ENCODE data around the gene SCARF2.

GRCh38 chr22:20433191-20433590 lies 4.4 kb downstream of the SCARF2 start:
- no peak for TF ChIP-seq NR3C1 (CRISPR knock-in tag; IDR thresholded peaks at IDR 0.05)
- TF ChIP-seq POLR2AphosphoS5 (IDR thresholded peaks at IDR 0.05; ENCODE audit: low read depth, low read length): no peak
- no peak for TF ChIP-seq ATF1 (CRISPR knock-in tag; IDR thresholded peaks at IDR 0.05)
- TF ChIP-seq RBAK (CRISPR knock-in tag; IDR thresholded peaks at IDR 0.05): no peak
- no peak for TF ChIP-seq POLR2AphosphoS2 (IDR thresholded peaks at IDR 0.05; ENCODE audit: low read depth, low read length)
- no peak for TF ChIP-seq ARNTL (CRISPR knock-in tag; IDR thresholded peaks at IDR 0.05)
- TF ChIP-seq CREM (IDR thresholded peaks at IDR 0.05): no peak
- no peak for TF ChIP-seq CREM (CRISPR knock-in tag; IDR thresholded peaks at IDR 0.05)
- TF ChIP-seq, protein P1, sequence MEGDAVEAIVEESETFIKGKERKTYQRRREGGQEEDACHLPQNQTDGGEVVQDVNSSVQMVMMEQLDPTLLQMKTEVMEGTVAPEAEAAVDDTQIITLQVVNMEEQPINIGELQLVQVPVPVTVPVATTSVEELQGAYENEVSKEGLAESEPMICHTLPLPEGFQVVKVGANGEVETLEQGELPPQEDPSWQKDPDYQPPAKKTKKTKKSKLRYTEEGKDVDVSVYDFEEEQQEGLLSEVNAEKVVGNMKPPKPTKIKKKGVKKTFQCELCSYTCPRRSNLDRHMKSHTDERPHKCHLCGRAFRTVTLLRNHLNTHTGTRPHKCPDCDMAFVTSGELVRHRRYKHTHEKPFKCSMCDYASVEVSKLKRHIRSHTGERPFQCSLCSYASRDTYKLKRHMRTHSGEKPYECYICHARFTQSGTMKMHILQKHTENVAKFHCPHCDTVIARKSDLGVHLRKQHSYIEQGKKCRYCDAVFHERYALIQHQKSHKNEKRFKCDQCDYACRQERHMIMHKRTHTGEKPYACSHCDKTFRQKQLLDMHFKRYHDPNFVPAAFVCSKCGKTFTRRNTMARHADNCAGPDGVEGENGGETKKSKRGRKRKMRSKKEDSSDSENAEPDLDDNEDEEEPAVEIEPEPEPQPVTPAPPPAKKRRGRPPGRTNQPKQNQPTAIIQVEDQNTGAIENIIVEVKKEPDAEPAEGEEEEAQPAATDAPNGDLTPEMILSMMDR (CRISPR knock-in tag; IDR thresholded peaks at IDR 0.05): no peak
- TF ChIP-seq, protein P2, sequence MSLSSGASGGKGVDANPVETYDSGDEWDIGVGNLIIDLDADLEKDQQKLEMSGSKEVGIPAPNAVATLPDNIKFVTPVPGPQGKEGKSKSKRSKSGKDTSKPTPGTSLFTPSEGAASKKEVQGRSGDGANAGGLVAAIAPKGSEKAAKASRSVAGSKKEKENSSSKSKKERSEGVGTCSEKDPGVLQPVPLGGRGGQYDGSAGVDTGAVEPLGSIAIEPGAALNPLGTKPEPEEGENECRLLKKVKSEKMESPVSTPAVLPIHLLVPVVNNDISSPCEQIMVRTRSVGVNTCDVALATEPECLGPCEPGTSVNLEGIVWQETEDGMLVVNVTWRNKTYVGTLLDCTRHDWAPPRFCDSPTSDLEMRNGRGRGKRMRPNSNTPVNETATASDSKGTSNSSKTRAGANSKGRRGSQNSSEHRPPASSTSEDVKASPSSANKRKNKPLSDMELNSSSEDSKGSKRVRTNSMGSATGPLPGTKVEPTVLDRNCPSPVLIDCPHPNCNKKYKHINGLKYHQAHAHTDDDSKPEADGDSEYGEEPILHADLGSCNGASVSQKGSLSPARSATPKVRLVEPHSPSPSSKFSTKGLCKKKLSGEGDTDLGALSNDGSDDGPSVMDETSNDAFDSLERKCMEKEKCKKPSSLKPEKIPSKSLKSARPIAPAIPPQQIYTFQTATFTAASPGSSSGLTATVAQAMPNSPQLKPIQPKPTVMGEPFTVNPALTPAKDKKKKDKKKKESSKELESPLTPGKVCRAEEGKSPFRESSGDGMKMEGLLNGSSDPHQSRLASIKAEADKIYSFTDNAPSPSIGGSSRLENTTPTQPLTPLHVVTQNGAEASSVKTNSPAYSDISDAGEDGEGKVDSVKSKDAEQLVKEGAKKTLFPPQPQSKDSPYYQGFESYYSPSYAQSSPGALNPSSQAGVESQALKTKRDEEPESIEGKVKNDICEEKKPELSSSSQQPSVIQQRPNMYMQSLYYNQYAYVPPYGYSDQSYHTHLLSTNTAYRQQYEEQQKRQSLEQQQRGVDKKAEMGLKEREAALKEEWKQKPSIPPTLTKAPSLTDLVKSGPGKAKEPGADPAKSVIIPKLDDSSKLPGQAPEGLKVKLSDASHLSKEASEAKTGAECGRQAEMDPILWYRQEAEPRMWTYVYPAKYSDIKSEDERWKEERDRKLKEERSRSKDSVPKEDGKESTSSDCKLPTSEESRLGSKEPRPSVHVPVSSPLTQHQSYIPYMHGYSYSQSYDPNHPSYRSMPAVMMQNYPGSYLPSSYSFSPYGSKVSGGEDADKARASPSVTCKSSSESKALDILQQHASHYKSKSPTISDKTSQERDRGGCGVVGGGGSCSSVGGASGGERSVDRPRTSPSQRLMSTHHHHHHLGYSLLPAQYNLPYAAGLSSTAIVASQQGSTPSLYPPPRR (CRISPR knock-in tag; IDR thresholded peaks at IDR 0.05; ENCODE audit: borderline replicate concordance): no peak
- no peak for TF ChIP-seq SP1 (IDR thresholded peaks at IDR 0.05)
- TF ChIP-seq SP1 (CRISPR knock-in tag; IDR thresholded peaks at IDR 0.05): no peak

Measured in HepG2 (cell line).